MM.1S (cell line): ENCODE results near the gene DHX36.

Experiments used
- DNase-seq: peaks from one replicate; pipeline ENCODE4 v3.0.0-alpha.2; 2015
- H2AFZ ChIP-seq: fragments of 300-600 bp; sonication (generic); 2 replicates; pipeline ENCODE4 v1.6.0; 2016; ENCODE audit warnings: antibody characterized with exemption, low read length
- H3F3A ChIP-seq: fragments of 300-600 bp; sonication (generic); 2 replicates; pipeline ENCODE4 v1.6.1; 2016; ENCODE audit warnings: mild to moderate bottlenecking, antibody characterized with exemption, low read length, moderate library complexity, mixed read lengths; ENCODE audit not compliant: insufficient read depth
- H3K27ac ChIP-seq: fragments of 300-600 bp; sonication (generic); 2 replicates; pipeline ENCODE4 v1.5.1; 2016; ENCODE audit warnings: mild to moderate bottlenecking, low read length
- H3K27me3 ChIP-seq: fragments of 300-600 bp; sonication (generic); replicated peaks from 2 replicates; pipeline ENCODE4 v1.6.0; 2016; ENCODE audit warnings: low read length; ENCODE audit not compliant: insufficient read depth
- H3K36me3 ChIP-seq: fragments of 300-600 bp; sonication (generic); replicated peaks from 2 replicates; pipeline ENCODE4 v1.6.1; 2016; ENCODE audit warnings: mild to moderate bottlenecking, low read length, mixed read lengths; ENCODE audit not compliant: insufficient read depth
- H3K4me1 ChIP-seq: fragments of 300-600 bp; sonication (generic); 2 replicates; pipeline ENCODE4 v1.6.1; 2016; ENCODE audit warnings: low read length, mixed read lengths
- H3K4me2 ChIP-seq: fragments of 300-600 bp; sonication (generic); 2 replicates; pipeline ENCODE4 v1.6.0; 2016; ENCODE audit warnings: low read depth, low read length
- H3K4me3 ChIP-seq: fragments of 300-600 bp; sonication (generic); 2 replicates; pipeline ENCODE4 v1.5.1; 2016; ENCODE audit warnings: low read length, mixed read lengths
- H3K79me2 ChIP-seq: fragments of 300-600 bp; sonication (generic); 2 replicates; pipeline ENCODE4 v1.6.1; 2016; ENCODE audit warnings: mixed run types, low read length, mixed read lengths
- H3K9ac ChIP-seq: fragments of 300-600 bp; sonication (generic); 2 replicates; pipeline ENCODE4 v1.6.1; 2016; ENCODE audit warnings: low read length, mixed read lengths
- H3K9me2 ChIP-seq: fragments of 300-600 bp; sonication (generic); replicated peaks from 2 replicates; pipeline ENCODE4 v1.6.1; 2016; ENCODE audit warnings: mild to moderate bottlenecking, low read length, mixed read lengths; ENCODE audit not compliant: insufficient read depth
- H3K9me3 ChIP-seq: fragments of 300-600 bp; sonication (generic); replicated peaks from 2 replicates; pipeline ENCODE4 v1.6.1; 2016; ENCODE audit warnings: mild to moderate bottlenecking, low read length, mixed read lengths; ENCODE audit not compliant: insufficient read depth
- H4K20me1 ChIP-seq: fragments of 300-600 bp; sonication (generic); 2 replicates; pipeline ENCODE4 v1.6.1; 2016; ENCODE audit warnings: mild to moderate bottlenecking, low read length, moderate library complexity, mixed read lengths; ENCODE audit not compliant: insufficient read depth
- EZH2 ChIP-seq: fragments of 300-600 bp; sonication (generic); optimal IDR thresholded peaks from 2 replicates; pipeline ENCODE3; 2017; ENCODE audit warnings: low read depth, mild to moderate bottlenecking, antibody characterized with exemption, low read length, mixed read lengths
- EZH2phosphoT487 ChIP-seq: fragments of 300-600 bp; sonication (generic); IDR thresholded peaks from 2 replicates; pipeline ENCODE4 v1.6.1; 2018; ENCODE audit warnings: antibody characterized with exemption, low read length
- TF ChIP-seq, protein P1 (sequence below): fragments of 300-600 bp; sonication (generic); IDR thresholded peaks from 2 replicates; pipeline ENCODE4 v1.5.1; 2016; ENCODE audit warnings: antibody characterized with exemption, low read length, mixed read lengths

The DHX36 gene

DNA sequence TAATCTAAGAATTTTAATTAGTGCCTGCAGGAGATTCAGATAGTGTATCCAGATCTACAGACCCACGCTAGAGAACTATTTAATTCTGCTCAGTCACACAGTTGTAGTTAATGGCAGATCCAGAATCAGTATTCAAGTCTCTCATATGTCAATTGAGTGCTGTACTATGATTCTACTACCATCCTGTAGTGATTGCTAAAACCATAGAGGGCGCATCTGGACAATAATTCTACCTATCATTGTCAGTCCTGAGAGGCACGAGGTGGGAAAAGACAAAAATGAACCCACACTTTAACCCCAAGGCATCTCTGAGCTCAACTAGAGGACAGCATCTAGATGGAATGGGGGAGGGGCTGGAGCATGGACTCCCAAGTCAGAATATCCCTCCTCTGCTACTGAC lies 22.7 kb downstream of the DHX36 start:
- H3K9me3 ChIP-seq, result no peaks in the 10 kb centered on the region
- no peaks in the 10 kb centered on the region for H3K9me2 ChIP-seq
- no peaks in the 10 kb centered on the region for H3K79me2 ChIP-seq
- H3F3A ChIP-seq, result no peaks in the 10 kb centered on the region
- no peak overlapping the region for H3K4me2 ChIP-seq
- no peak overlapping the region for H3K9ac ChIP-seq
- H3K4me1 ChIP-seq, result no peaks in the 10 kb centered on the region; the same call in 1 of the 2 replicates
- no peak for DNase-seq
- no peaks in the 10 kb centered on the region for H4K20me1 ChIP-seq
- H3K27ac ChIP-seq, result no peak overlapping the region
- H2AFZ ChIP-seq, result no peak overlapping the region
- H3K4me3 ChIP-seq, result no peak overlapping the region
- peaks cover 8% of the 10 kb centered on the region for H3K36me3 ChIP-seq
- H3K27me3 ChIP-seq, result no peaks in the 10 kb centered on the region
- TF ChIP-seq, protein P1, sequence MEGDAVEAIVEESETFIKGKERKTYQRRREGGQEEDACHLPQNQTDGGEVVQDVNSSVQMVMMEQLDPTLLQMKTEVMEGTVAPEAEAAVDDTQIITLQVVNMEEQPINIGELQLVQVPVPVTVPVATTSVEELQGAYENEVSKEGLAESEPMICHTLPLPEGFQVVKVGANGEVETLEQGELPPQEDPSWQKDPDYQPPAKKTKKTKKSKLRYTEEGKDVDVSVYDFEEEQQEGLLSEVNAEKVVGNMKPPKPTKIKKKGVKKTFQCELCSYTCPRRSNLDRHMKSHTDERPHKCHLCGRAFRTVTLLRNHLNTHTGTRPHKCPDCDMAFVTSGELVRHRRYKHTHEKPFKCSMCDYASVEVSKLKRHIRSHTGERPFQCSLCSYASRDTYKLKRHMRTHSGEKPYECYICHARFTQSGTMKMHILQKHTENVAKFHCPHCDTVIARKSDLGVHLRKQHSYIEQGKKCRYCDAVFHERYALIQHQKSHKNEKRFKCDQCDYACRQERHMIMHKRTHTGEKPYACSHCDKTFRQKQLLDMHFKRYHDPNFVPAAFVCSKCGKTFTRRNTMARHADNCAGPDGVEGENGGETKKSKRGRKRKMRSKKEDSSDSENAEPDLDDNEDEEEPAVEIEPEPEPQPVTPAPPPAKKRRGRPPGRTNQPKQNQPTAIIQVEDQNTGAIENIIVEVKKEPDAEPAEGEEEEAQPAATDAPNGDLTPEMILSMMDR, result no peak
- TF ChIP-seq EZH2 (no peak), EZH2phosphoT487 (no peak)

DNA sequence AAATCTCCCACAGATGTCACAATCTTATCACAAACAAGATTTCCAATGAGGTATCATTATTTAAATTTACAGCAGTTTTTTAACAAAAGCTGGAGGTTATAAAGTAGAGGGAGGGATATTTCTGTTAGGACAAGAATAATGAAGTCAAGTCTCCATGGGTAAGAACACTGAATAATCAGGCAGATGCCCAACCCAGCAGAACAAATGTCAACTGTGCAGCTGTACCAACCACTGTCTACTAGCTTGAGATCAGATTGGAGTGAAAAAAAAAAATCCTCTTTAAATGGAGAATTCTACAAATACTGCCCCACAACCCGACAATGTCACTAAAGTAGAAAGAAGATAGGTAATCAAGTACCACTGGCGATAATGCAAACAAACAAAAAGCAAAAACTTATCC lies 30.3 kb downstream of the DHX36 start:
- Histone ChIP-seq H3K4me2 (no peak overlapping the region), H3K36me3 (peaks cover 20% of the 10 kb centered on the region; the same call in 1 of the 2 replicates), H3K4me1 (no peaks in the 10 kb centered on the region), H3K4me3 (no peak overlapping the region), H3K9me3 (no peaks in the 10 kb centered on the region), H2AFZ (no peak overlapping the region), H3K9me2 (no peaks in the 10 kb centered on the region), H3F3A (no peaks in the 10 kb centered on the region), H3K27me3 (no peaks in the 10 kb centered on the region), H4K20me1 (no peaks in the 10 kb centered on the region), H3K27ac (no peak overlapping the region), H3K79me2 (no peaks in the 10 kb centered on the region), H3K9ac (no peak overlapping the region)
- TF ChIP-seq EZH2phosphoT487, result no peak
- no peak for TF ChIP-seq EZH2
- TF ChIP-seq, protein P1, result no peak
- DNase-seq, result no peak

DNA sequence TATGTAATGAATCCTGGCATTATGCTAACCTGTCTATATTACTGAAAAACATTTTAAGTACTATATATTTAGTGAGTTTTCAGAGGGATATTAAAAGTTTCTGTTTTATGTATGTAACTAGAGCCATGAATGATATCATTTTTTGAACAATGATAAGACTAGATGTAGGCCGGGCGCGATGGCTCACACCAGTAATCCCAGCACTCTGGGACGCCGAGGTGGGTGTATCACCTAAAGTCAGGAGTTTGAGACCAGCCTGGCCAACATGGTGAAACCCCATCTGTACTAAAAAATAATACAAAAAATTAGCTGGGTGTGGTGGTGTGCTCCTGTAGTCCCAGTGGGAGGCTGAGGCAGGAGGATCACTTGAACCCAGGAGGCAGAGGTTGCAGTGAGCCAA lies 34.1 kb downstream of the DHX36 start:
- Histone ChIP-seq H3K9ac (no peak overlapping the region), H3K4me3 (no peak overlapping the region), H4K20me1 (no peaks in the 10 kb centered on the region), H3K4me1 (no peaks in the 10 kb centered on the region), H3K9me3 (no peaks in the 10 kb centered on the region), H3K36me3 (peaks cover 20% of the 10 kb centered on the region; the same call in 1 of the 2 replicates), H3K79me2 (no peaks in the 10 kb centered on the region), H3F3A (no peaks in the 10 kb centered on the region), H3K9me2 (no peaks in the 10 kb centered on the region), H3K4me2 (no peak overlapping the region), H3K27me3 (no peaks in the 10 kb centered on the region), H3K27ac (no peak overlapping the region), H2AFZ (no peak overlapping the region)
- DNase-seq, result no peak
- TF ChIP-seq EZH2 (no peak), EZH2phosphoT487 (no peak)
- TF ChIP-seq, protein P1, result no peak
